NCI-H2029 (cell line): ENCODE data around the gene RTL5.
A peak's percentile ranks its signal among the peaks of the same experiment; 100 is the strongest.

ENCODE experiments used
- DNase-seq: peaks from one replicate; lab custom pipeline; 2025; lab: John Stamatoyannopoulos, UW

The RTL5 gene

GRCh38 chrX:72129661-72130060, 2.1 kb downstream of the RTL5 start:
- no peak for DNase-seq

GRCh38 chrX:72128881-72129280, 2.8 kb downstream of the RTL5 start:
- no peak for DNase-seq

GRCh38 chrX:72128183-72128834, 3.4 kb downstream of the RTL5 start:
- DNase-seq, result no peak

- DNase-seq, result no peak
Observed at GRCh38 chrX:72127332-72127731, 4.4 kb downstream of the RTL5 start.

GRCh38 chrX:72126539-72127140, 5.1 kb downstream of the RTL5 start:
- DNase-seq, result peak; percentile 50

GRCh38 chrX:72126048-72126415, 5.7 kb downstream of the RTL5 start:
- DNase-seq, result peak; percentile 48

- peak; percentile 48 for DNase-seq
Observed at GRCh38 chrX:72125331-72126047, 6.2 kb downstream of the RTL5 start.

- no peak for DNase-seq
Observed at GRCh38 chrX:72124540-72125201, 7.0 kb downstream of the RTL5 start.

GRCh38 chrX:72123471-72124185, 8.1 kb downstream of the RTL5 start:
- no peak for DNase-seq

GRCh38 chrX:72122621-72123337, 8.9 kb downstream of the RTL5 start:
- DNase-seq, result no peak

- DNase-seq, result no peak
Observed at GRCh38 chrX:72121383-72121782, 10.3 kb downstream of the RTL5 start.

GRCh38 chrX:72120837-72121236, 10.9 kb downstream of the RTL5 start:
- DNase-seq, result no peak

- no peak for DNase-seq
Observed at GRCh38 chrX:72117636-72118210, 14.0 kb downstream of the RTL5 start.

GRCh38 chrX:72115380-72115779, 16.3 kb downstream of the RTL5 start:
- no peak for DNase-seq

GRCh38 chrX:72114807-72115206, 16.9 kb downstream of the RTL5 start:
- DNase-seq, result no peak

GRCh38 chrX:72114306-72114705, 17.4 kb downstream of the RTL5 start:
- no peak for DNase-seq

GRCh38 chrX:72113461-72113860, 18.3 kb downstream of the RTL5 start:
- DNase-seq, result no peak

- no peak for DNase-seq
Observed at GRCh38 chrX:72110876-72111708, 20.6 kb downstream of the RTL5 start.

- DNase-seq, result no peak
Observed at GRCh38 chrX:72110051-72110875, 21.5 kb downstream of the RTL5 start.
